ENCODE results near the gene ZNF638.

ZNF638 gene

GRCh38 chr2:71380665-71381064 is 49.1 kb downstream of the ZNF638 start:
- Histone ChIP-seq H2BK12ac (ENCODE audit: low read length) (no peak overlapping the region), H3K14ac (ENCODE audit: low read length) (no peak overlapping the region), H2BK5ac (ENCODE audit: low read length) (no peak overlapping the region), H3K4me3 (ENCODE audit: low read length in 2 of 2) (no peak overlapping the region), H3K4me2 (ENCODE audit: insufficient read depth, low read length, poor library complexity, severe bottlenecking) (no peak overlapping the region), H3K9ac (ENCODE audit: low read depth, low read length, poor library complexity) (no peak overlapping the region), H3K23ac (ENCODE audit: low read depth, low read length, poor library complexity) (no peak overlapping the region), H2BK15ac (ENCODE audit: low read length) (no peak overlapping the region), H2AFZ (ENCODE audit: low read length) (no peak overlapping the region), H3K18ac (ENCODE audit: low read length) (no peak overlapping the region), H4K8ac (ENCODE audit: low read depth, low read length) (no peak overlapping the region), H4K91ac (ENCODE audit: low read depth, low read length, poor library complexity) (no peak overlapping the region), H2AK5ac (ENCODE audit: low read depth, low read length) (no peak overlapping the region), H3K9me3 (replicated peaks in 1 of 2; ENCODE audit: control insufficient read depth in 2 of 2, insufficient read depth in 1 of 2, low read depth in 1 of 2, low read length in 2 of 2) (no peaks in the 10 kb centered on the region), H3K4ac (ENCODE audit: low read length) (no peak overlapping the region), H3K27me3 (ENCODE audit: control insufficient read depth in 3 of 3, insufficient read depth in 3 of 3, low read depth in 1 of 3, low read length in 3 of 3) (no peaks in the 10 kb centered on the region), H3K4me1 (ENCODE audit: control insufficient read depth in 2 of 2, insufficient read depth in 1 of 2, low read depth in 1 of 2, low read length in 2 of 2) (no peaks in the 10 kb centered on the region), H3K79me1 (ENCODE audit: low read depth, low read length) (no peaks in the 10 kb centered on the region), H2BK120ac (ENCODE audit: low read depth, low read length) (no peak overlapping the region), H3K36me3 (replicated peaks in 1 of 2; ENCODE audit: control insufficient read depth in 2 of 2, insufficient read depth in 2 of 2, low read length in 2 of 2) (peaks cover 13 to 99% of the 10 kb centered on the region in 2 donors), H3K27ac (replicated peaks; ENCODE audit: low read length) (no peak overlapping the region)
- no peak for DNase-seq (ENCODE audit: low spot score)
- no CpG with 5 or more reads among the region's 3 CpGs for WGBS, 2 donors (ENCODE audit: extremely low coverage in 2 of 2, insufficient read length in 2 of 2, insufficient replicate concordance in 1 of 2)

- no peaks in the 10 kb centered on the region for H3K4me1 ChIP-seq (ENCODE audit: control insufficient read depth in 2 of 2, insufficient read depth in 1 of 2, low read depth in 1 of 2, low read length in 2 of 2)
- H3K18ac ChIP-seq (ENCODE audit: low read length): no peak overlapping the region
- H3K4me3 ChIP-seq (ENCODE audit: low read length in 2 of 2): no peak overlapping the region
- H2BK12ac ChIP-seq (ENCODE audit: low read length): no peak overlapping the region
- no peak overlapping the region for H2BK5ac ChIP-seq (ENCODE audit: low read length)
- peaks cover 4 to 19% of the 10 kb centered on the region in 2 donors for H3K9me3 ChIP-seq (replicated peaks in 1 of 2; ENCODE audit: control insufficient read depth in 2 of 2, insufficient read depth in 1 of 2, low read depth in 1 of 2, low read length in 2 of 2)
- no peak overlapping the region for H4K91ac ChIP-seq (ENCODE audit: low read depth, low read length, poor library complexity)
- no peak overlapping the region for H3K14ac ChIP-seq (ENCODE audit: low read length)
- WGBS, 2 donors (ENCODE audit: extremely low coverage in 2 of 2, insufficient read length in 2 of 2, insufficient replicate concordance in 1 of 2): no CpG with 5 or more reads among the region's 1 CpG
- H3K4ac ChIP-seq (ENCODE audit: low read length): no peak overlapping the region
- H3K27ac ChIP-seq (replicated peaks; ENCODE audit: low read length): no peak overlapping the region
- no peak overlapping the region for H4K8ac ChIP-seq (ENCODE audit: low read depth, low read length)
- H3K4me2 ChIP-seq (ENCODE audit: insufficient read depth, low read length, poor library complexity, severe bottlenecking): no peak overlapping the region
- H3K36me3 ChIP-seq (replicated peaks in 1 of 2; ENCODE audit: control insufficient read depth in 2 of 2, insufficient read depth in 2 of 2, low read length in 2 of 2): peaks cover 27 to 99% of the 10 kb centered on the region in 2 donors
- no peak overlapping the region for H3K9ac ChIP-seq (ENCODE audit: low read depth, low read length, poor library complexity)
- no peak for DNase-seq (ENCODE audit: low spot score)
- no peak overlapping the region for H2AFZ ChIP-seq (ENCODE audit: low read length)
- no peaks in the 10 kb centered on the region for H3K27me3 ChIP-seq (ENCODE audit: control insufficient read depth in 3 of 3, insufficient read depth in 3 of 3, low read depth in 1 of 3, low read length in 3 of 3)
- H2AK5ac ChIP-seq (ENCODE audit: low read depth, low read length): no peak overlapping the region
- no peak overlapping the region for H3K23ac ChIP-seq (ENCODE audit: low read depth, low read length, poor library complexity)
- no peak overlapping the region for H2BK120ac ChIP-seq (ENCODE audit: low read depth, low read length)
- no peaks in the 10 kb centered on the region for H3K79me1 ChIP-seq (ENCODE audit: low read depth, low read length)
- no peak overlapping the region for H2BK15ac ChIP-seq (ENCODE audit: low read length)
Measured at GRCh38 chr2:71385012-71385411, 53.4 kb downstream of the ZNF638 start.

- no peak overlapping the region for H2BK5ac ChIP-seq (ENCODE audit: low read length)
- WGBS, 2 donors (ENCODE audit: extremely low coverage in 2 of 2, insufficient read length in 2 of 2, insufficient replicate concordance in 1 of 2): no CpG with 5 or more reads among the region's 16 CpGs
- no peak for DNase-seq (ENCODE audit: low spot score)
- H3K4me1 ChIP-seq (ENCODE audit: control insufficient read depth in 2 of 2, insufficient read depth in 1 of 2, low read depth in 1 of 2, low read length in 2 of 2): no peaks in the 10 kb centered on the region
- no peaks in the 10 kb centered on the region for H3K79me1 ChIP-seq (ENCODE audit: low read depth, low read length)
- H3K36me3 ChIP-seq (replicated peaks in 1 of 2; ENCODE audit: control insufficient read depth in 2 of 2, insufficient read depth in 2 of 2, low read length in 2 of 2): peaks cover 40 to 99% of the 10 kb centered on the region in 2 donors
- H3K23ac ChIP-seq (ENCODE audit: low read depth, low read length, poor library complexity): no peak overlapping the region
- H3K9me3 ChIP-seq (replicated peaks in 1 of 2; ENCODE audit: control insufficient read depth in 2 of 2, insufficient read depth in 1 of 2, low read depth in 1 of 2, low read length in 2 of 2): peaks cover 6 to 19% of the 10 kb centered on the region in 2 donors
- H3K4ac ChIP-seq (ENCODE audit: low read length): no peak overlapping the region
- H4K8ac ChIP-seq (ENCODE audit: low read depth, low read length): no peak overlapping the region
- no peak overlapping the region for H3K9ac ChIP-seq (ENCODE audit: low read depth, low read length, poor library complexity)
- H2BK12ac ChIP-seq (ENCODE audit: low read length): no peak overlapping the region
- H3K4me2 ChIP-seq (ENCODE audit: insufficient read depth, low read length, poor library complexity, severe bottlenecking): no peak overlapping the region
- no peak overlapping the region for H3K27ac ChIP-seq (replicated peaks; ENCODE audit: low read length)
- H3K27me3 ChIP-seq (ENCODE audit: control insufficient read depth in 3 of 3, insufficient read depth in 3 of 3, low read depth in 1 of 3, low read length in 3 of 3): no peaks in the 10 kb centered on the region
- no peak overlapping the region for H3K14ac ChIP-seq (ENCODE audit: low read length)
- no peak overlapping the region for H2AFZ ChIP-seq (ENCODE audit: low read length)
- H3K4me3 ChIP-seq (ENCODE audit: low read length in 2 of 2): peak overlapping the region in 1 of 2 donors; percentile 26
- no peak overlapping the region for H2BK120ac ChIP-seq (ENCODE audit: low read depth, low read length)
- no peak overlapping the region for H4K91ac ChIP-seq (ENCODE audit: low read depth, low read length, poor library complexity)
- H3K18ac ChIP-seq (ENCODE audit: low read length): no peak overlapping the region
- no peak overlapping the region for H2AK5ac ChIP-seq (ENCODE audit: low read depth, low read length)
- no peak overlapping the region for H2BK15ac ChIP-seq (ENCODE audit: low read length)
Measured at GRCh38 chr2:71388214-71388613, 56.6 kb downstream of the ZNF638 start.

GRCh38 chr2:71389384-71390072 is 57.9 kb downstream of the ZNF638 start:
- no peak for DNase-seq (ENCODE audit: low spot score)
- peaks cover 48 to 100% of the 10 kb centered on the region in 2 donors for H3K36me3 ChIP-seq (replicated peaks in 1 of 2; ENCODE audit: control insufficient read depth in 2 of 2, insufficient read depth in 2 of 2, low read length in 2 of 2)
- H3K79me1 ChIP-seq (ENCODE audit: low read depth, low read length): no peaks in the 10 kb centered on the region
- H3K23ac ChIP-seq (ENCODE audit: low read depth, low read length, poor library complexity): no peak overlapping the region
- no peak overlapping the region for H2BK5ac ChIP-seq (ENCODE audit: low read length)
- H2BK15ac ChIP-seq (ENCODE audit: low read length): no peak overlapping the region
- no peak overlapping the region for H3K9ac ChIP-seq (ENCODE audit: low read depth, low read length, poor library complexity)
- H2BK12ac ChIP-seq (ENCODE audit: low read length): no peak overlapping the region
- no peak overlapping the region for H3K4me3 ChIP-seq (ENCODE audit: low read length in 2 of 2)
- H3K27ac ChIP-seq (replicated peaks; ENCODE audit: low read length): no peak overlapping the region
- H2AK5ac ChIP-seq (ENCODE audit: low read depth, low read length): no peak overlapping the region
- no peak overlapping the region for H2BK120ac ChIP-seq (ENCODE audit: low read depth, low read length)
- H3K27me3 ChIP-seq (ENCODE audit: control insufficient read depth in 3 of 3, insufficient read depth in 3 of 3, low read depth in 1 of 3, low read length in 3 of 3): no peaks in the 10 kb centered on the region
- H3K9me3 ChIP-seq (replicated peaks in 1 of 2; ENCODE audit: control insufficient read depth in 2 of 2, insufficient read depth in 1 of 2, low read depth in 1 of 2, low read length in 2 of 2): peaks cover 6 to 32% of the 10 kb centered on the region in 2 donors
- H3K4me1 ChIP-seq (ENCODE audit: control insufficient read depth in 2 of 2, insufficient read depth in 1 of 2, low read depth in 1 of 2, low read length in 2 of 2): no peaks in the 10 kb centered on the region
- H3K14ac ChIP-seq (ENCODE audit: low read length): no peak overlapping the region
- WGBS, 2 donors (ENCODE audit: extremely low coverage in 2 of 2, insufficient read length in 2 of 2, insufficient replicate concordance in 1 of 2): no CpG with 5 or more reads among the region's 12 CpGs
- no peak overlapping the region for H4K8ac ChIP-seq (ENCODE audit: low read depth, low read length)
- no peak overlapping the region for H4K91ac ChIP-seq (ENCODE audit: low read depth, low read length, poor library complexity)
- no peak overlapping the region for H2AFZ ChIP-seq (ENCODE audit: low read length)
- no peak overlapping the region for H3K4ac ChIP-seq (ENCODE audit: low read length)
- H3K4me2 ChIP-seq (ENCODE audit: insufficient read depth, low read length, poor library complexity, severe bottlenecking): no peak overlapping the region
- H3K18ac ChIP-seq (ENCODE audit: low read length): no peak overlapping the region

All from neuronal stem cell (in vitro differentiated cells).